HuH-7.5 (cell line): ENCODE data around the gene CTDSPL.
"Not testable (repeated sequence)": the region's sequence is repeated elsewhere in the genome, so short reads cannot be mapped to it uniquely, and the experiment has no call there.

Source experiments
- DNase-seq: peaks from one replicate; pipeline ENCODE4 v3.0.0; 2011; ENCODE audit warnings: low spot score

CTDSPL gene

GRCh38 chr3:38018296-38019266 lies 156.9 kb downstream of the CTDSPL start:
- DNase-seq = no peak

- no peak for DNase-seq
Measured at GRCh38 chr3:38019658-38020341, 158.1 kb downstream of the CTDSPL start.

GRCh38 chr3:38020342-38020726 lies 158.7 kb downstream of the CTDSPL start:
- DNase-seq = no peak

- no peak for DNase-seq
Measured at GRCh38 chr3:38021196-38021595, 159.5 kb downstream of the CTDSPL start.

GRCh38 chr3:38022301-38022700 lies 160.6 kb downstream of the CTDSPL start:
- no peak for DNase-seq

GRCh38 chr3:38022896-38023709 lies 161.4 kb downstream of the CTDSPL start:
- no peak for DNase-seq

GRCh38 chr3:38026856-38027255 lies 165.2 kb downstream of the CTDSPL start:
- no peak for DNase-seq

GRCh38 chr3:38027466-38028465 lies 166.1 kb downstream of the CTDSPL start:
- DNase-seq = no peak

GRCh38 chr3:38028621-38029361 lies 167.1 kb downstream of the CTDSPL start:
- no peak for DNase-seq

GRCh38 chr3:38029400-38030125 lies 167.9 kb downstream of the CTDSPL start, which contains the start of gene PLCD1:
Gene PLCD1, minus strand, starts transcription at chr3:38029642. Its CDS starts 103 bp downstream, at chr3:38029539.
- DNase-seq = peak; percentile 90

GRCh38 chr3:38030126-38031021 lies 168.7 kb downstream of the CTDSPL start:
- DNase-seq = no peak

- no peak for DNase-seq
Measured at GRCh38 chr3:38031022-38031994, 169.6 kb downstream of the CTDSPL start.

GRCh38 chr3:38032328-38032865 lies 170.7 kb downstream of the CTDSPL start:
- DNase-seq = no peak

GRCh38 chr3:38033586-38033985 lies 171.9 kb downstream of the CTDSPL start:
- not testable (repeated sequence) for DNase-seq
